ENCODE results near the gene CPSF6. TPM values are rescaled to one million over a fixed set of nuclear protein-coding genes. Genes with fewer than 3 reads are reported as not detected.

The CPSF6 gene
- total RNA-seq, 1 experiment from 2014 or later = 124 TPM

- TF ChIP-seq ARID4B (CRISPR knock-in tag; IDR thresholded peaks at IDR 0.05; ENCODE audit: borderline replicate concordance) = no peak
Measured at GRCh38 chr12:69225251-69225910, 14.0 kb upstream of the CPSF6 start (continued).

GRCh38 chr12:69231479-69231878, 7.9 kb upstream of the CPSF6 start:
- H3K27ac Mint-ChIP-seq = no peak overlapping the region
- POLR2A ChIA-PET = interaction anchor here (0.6 kb wide), 1 partner anchor 293 kb away, joined by 3 read pairs; no protein-coding TSS in a partner anchor
- CTCF ChIA-PET = no interaction called here
- H3K4me3 Mint-ChIP-seq = no peak overlapping the region
- peaks cover 6% of the 10 kb centered on the region for H3K27me3 Mint-ChIP-seq (ENCODE audit: low read depth)
- no peak for ATAC-seq
- peaks cover 38% of the 10 kb centered on the region for H3K9me3 Mint-ChIP-seq
- H3K36me3 Mint-ChIP-seq = peaks cover 17% of the 10 kb centered on the region
- DNase-seq (ENCODE audit: low spot score) = no peak
- no peaks in the 10 kb centered on the region for H3K4me1 Mint-ChIP-seq
- TF ChIP-seq OVOL2 (CRISPR knock-in tag; IDR thresholded peaks at IDR 0.05; ENCODE audit: borderline replicate concordance) = no peak
- no peak for TF ChIP-seq ZNF281 (CRISPR knock-in tag; IDR thresholded peaks at IDR 0.05)
- TF ChIP-seq ZNF138 (CRISPR knock-in tag; conservative IDR thresholded peaks at IDR 0.05) = no peak
- TF ChIP-seq RORB (CRISPR knock-in tag; IDR thresholded peaks at IDR 0.05) = no peak
- no peak for TF ChIP-seq AR (CRISPR knock-in tag; IDR thresholded peaks at IDR 0.05)
- no peak for TF ChIP-seq ATF6 (CRISPR knock-in tag; IDR thresholded peaks at IDR 0.05)
- no peak for TF ChIP-seq ERG (CRISPR knock-in tag; IDR thresholded peaks at IDR 0.05)
- no peak for TF ChIP-seq NFYB (CRISPR knock-in tag; conservative IDR thresholded peaks at IDR 0.05; ENCODE audit: low read depth)
- no peak for TF ChIP-seq GTF2I (CRISPR knock-in tag; conservative IDR thresholded peaks at IDR 0.05)
- no peak for TF ChIP-seq AFF4 (CRISPR knock-in tag; IDR thresholded peaks at IDR 0.05; ENCODE audit: borderline replicate concordance)
- no peak for TF ChIP-seq IRF2 (CRISPR knock-in tag; IDR thresholded peaks at IDR 0.05; ENCODE audit: borderline replicate concordance, low read depth)
- no peak for TF ChIP-seq USF1 (CRISPR knock-in tag; IDR thresholded peaks at IDR 0.05)
